ENCODE results near the gene NALCN. TPM values are rescaled to one million over a fixed set of nuclear protein-coding genes. Genes with fewer than 3 reads are reported as not detected.

The NALCN gene
- total RNA-seq, 3 donors from 2014 or later: 0.10 to 1.4 (median 0.12) TPM

- no peak for TF ChIP-seq CTCF (IDR thresholded peaks at IDR 0.05)
- Histone ChIP-seq H3K4me3 (no peak overlapping the region), H3K36me3 (ENCODE audit: low read depth) (no peaks in the 10 kb centered on the region), H3K4me1 (ENCODE audit: low read depth) (no peaks in the 10 kb centered on the region), H3K9me3 (no peaks in the 10 kb centered on the region)
- no peak for ATAC-seq
- intact Hi-C loops (cut with DNase I, micrococcal nuclease): no loop called here
- no peak for DNase-seq
Measured at GRCh38 chr13:101152184-101152583, 264.1 kb downstream of the NALCN start.

- no peaks in the 10 kb centered on the region for H3K9me3 ChIP-seq
- no peaks in the 10 kb centered on the region for H3K36me3 ChIP-seq (ENCODE audit: low read depth)
- ATAC-seq: no peak
- H3K4me1 ChIP-seq (ENCODE audit: low read depth): no peaks in the 10 kb centered on the region
- H3K4me3 ChIP-seq: no peak overlapping the region
- DNase-seq: no peak
- intact Hi-C loops (cut with DNase I, micrococcal nuclease): no loop called here
- no peak for TF ChIP-seq CTCF (IDR thresholded peaks at IDR 0.05)
Measured at GRCh38 chr13:101150998-101151397, 265.3 kb downstream of the NALCN start.

- Histone ChIP-seq H3K9me3 (no peaks in the 10 kb centered on the region), H3K4me1 (ENCODE audit: low read depth) (no peaks in the 10 kb centered on the region), H3K4me3 (no peak overlapping the region), H3K36me3 (ENCODE audit: low read depth) (no peaks in the 10 kb centered on the region)
- intact Hi-C loops (cut with DNase I, micrococcal nuclease): no loop called here
- no peak for DNase-seq
- ATAC-seq: no peak
- TF ChIP-seq CTCF (IDR thresholded peaks at IDR 0.05): no peak
Measured at GRCh38 chr13:101149735-101150384, 266.4 kb downstream of the NALCN start.

GRCh38 chr13:101146101-101146898, 270.0 kb downstream of the NALCN start:
- ATAC-seq (no peak), DNase-seq (no peak)
- intact Hi-C loops (cut with DNase I, micrococcal nuclease): no loop called here
- H3K4me1 ChIP-seq (ENCODE audit: low read depth): no peaks in the 10 kb centered on the region
- H3K4me3 ChIP-seq: no peak overlapping the region
- no peak for TF ChIP-seq CTCF (IDR thresholded peaks at IDR 0.05)
- H3K9me3 ChIP-seq: no peaks in the 10 kb centered on the region
- H3K36me3 ChIP-seq (ENCODE audit: low read depth): no peaks in the 10 kb centered on the region

GRCh38 chr13:101144808-101145419, 271.4 kb downstream of the NALCN start:
- intact Hi-C loops (cut with DNase I, micrococcal nuclease): no loop called here
- Histone ChIP-seq H3K4me1 (ENCODE audit: low read depth) (no peaks in the 10 kb centered on the region), H3K4me3 (no peak overlapping the region), H3K9me3 (no peaks in the 10 kb centered on the region), H3K36me3 (ENCODE audit: low read depth) (no peaks in the 10 kb centered on the region)
- no peak for ATAC-seq
- peak; percentile 45 for TF ChIP-seq CTCF (IDR thresholded peaks at IDR 0.05)
- peak in 1 of 3 donors; percentile 19 for DNase-seq
